ENCODE measurements around the gene TRPV5.

The TRPV5 gene

GRCh38 chr7:142859829-142860228 lies 73.7 kb downstream of the TRPV5 start:
- TF ChIP-seq CTCF (IDR thresholded peaks at IDR 0.05; ENCODE audit: low read depth, low read length): no peak
- Histone ChIP-seq H3K27me3 (ENCODE audit: insufficient read depth, low read depth, severe bottlenecking) (peaks cover 7% of the 10 kb centered on the region), H3K4me3 (ENCODE audit: low read depth, low read length) (no peak overlapping the region), H3K9me3 (ENCODE audit: severe bottlenecking) (no peaks in the 10 kb centered on the region), H3K27ac (no peak overlapping the region), H3K36me3 (no peaks in the 10 kb centered on the region)
- DNase-seq: no peak

- no peak for DNase-seq
- no peaks in the 10 kb centered on the region for H3K9me3 ChIP-seq (ENCODE audit: severe bottlenecking)
- no peaks in the 10 kb centered on the region for H3K36me3 ChIP-seq
- H3K27me3 ChIP-seq (ENCODE audit: insufficient read depth, low read depth, severe bottlenecking): peaks cover 7% of the 10 kb centered on the region
- no peak overlapping the region for H3K4me3 ChIP-seq (ENCODE audit: low read depth, low read length)
- no peak overlapping the region for H3K27ac ChIP-seq
- TF ChIP-seq CTCF (IDR thresholded peaks at IDR 0.05; ENCODE audit: low read depth, low read length): no peak
Observed at GRCh38 chr7:142859411-142859810, 74.1 kb downstream of the TRPV5 start.

All from WERI-Rb-1 (cell line).